ENCODE data around the gene SPPL3.

DNA sequence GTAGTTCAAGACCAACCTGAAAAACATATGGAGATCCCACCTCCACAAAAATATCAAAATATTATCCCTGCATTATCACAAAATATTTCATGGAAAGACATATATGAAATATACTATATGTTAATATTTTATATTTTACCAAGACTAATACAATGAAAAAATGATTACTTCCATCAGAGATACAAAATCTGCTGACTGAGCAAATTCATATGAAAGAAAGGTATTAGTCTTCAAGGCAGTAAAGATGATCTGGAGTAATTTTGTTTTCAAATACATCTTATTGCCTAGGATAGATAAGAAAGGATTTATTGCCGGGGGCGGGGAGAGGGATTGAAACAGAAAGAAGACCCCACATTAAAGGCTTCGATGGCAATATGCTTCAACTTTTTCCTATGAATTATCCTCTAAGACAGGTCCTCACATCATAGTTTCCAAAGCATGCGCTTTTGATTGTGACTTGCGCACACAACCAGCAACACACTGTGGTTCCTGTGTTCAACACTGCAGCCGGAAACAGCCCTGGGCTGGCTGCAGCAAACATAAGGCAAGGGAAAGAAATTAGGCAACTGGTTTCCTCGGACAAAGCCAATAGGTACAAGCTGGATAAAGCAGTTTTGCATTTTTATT lies 83.2 kb downstream of the SPPL3 start:
- TF ChIP-seq, protein P1, sequence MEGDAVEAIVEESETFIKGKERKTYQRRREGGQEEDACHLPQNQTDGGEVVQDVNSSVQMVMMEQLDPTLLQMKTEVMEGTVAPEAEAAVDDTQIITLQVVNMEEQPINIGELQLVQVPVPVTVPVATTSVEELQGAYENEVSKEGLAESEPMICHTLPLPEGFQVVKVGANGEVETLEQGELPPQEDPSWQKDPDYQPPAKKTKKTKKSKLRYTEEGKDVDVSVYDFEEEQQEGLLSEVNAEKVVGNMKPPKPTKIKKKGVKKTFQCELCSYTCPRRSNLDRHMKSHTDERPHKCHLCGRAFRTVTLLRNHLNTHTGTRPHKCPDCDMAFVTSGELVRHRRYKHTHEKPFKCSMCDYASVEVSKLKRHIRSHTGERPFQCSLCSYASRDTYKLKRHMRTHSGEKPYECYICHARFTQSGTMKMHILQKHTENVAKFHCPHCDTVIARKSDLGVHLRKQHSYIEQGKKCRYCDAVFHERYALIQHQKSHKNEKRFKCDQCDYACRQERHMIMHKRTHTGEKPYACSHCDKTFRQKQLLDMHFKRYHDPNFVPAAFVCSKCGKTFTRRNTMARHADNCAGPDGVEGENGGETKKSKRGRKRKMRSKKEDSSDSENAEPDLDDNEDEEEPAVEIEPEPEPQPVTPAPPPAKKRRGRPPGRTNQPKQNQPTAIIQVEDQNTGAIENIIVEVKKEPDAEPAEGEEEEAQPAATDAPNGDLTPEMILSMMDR (IDR thresholded peaks at IDR 0.05; ENCODE audit: low read depth, low read length, missing input control) = no peak
- TF ChIP-seq JUND (IDR thresholded peaks at IDR 0.05) = no peak
- no peak for TF ChIP-seq RAD21 (IDR thresholded peaks at IDR 0.05)
- no peak for TF ChIP-seq YY1 (IDR thresholded peaks at IDR 0.05)
- TF ChIP-seq ATF3 (IDR thresholded peaks at IDR 0.05) = no peak

All from liver (tissue), 3 donors.